Inferior parietal cortex (tissue), 1 donor: ENCODE data around the gene PES1.
"Not testable (repeated sequence)": the region's sequence is repeated elsewhere in the genome, so short reads cannot be mapped to it uniquely, and the experiment has no call there.

Source experiments
- DNase-seq: peaks from one replicate; pipeline ENCODE4 v3.0.0-alpha.2; 2016; ENCODE audit errors: extremely low spot score

Gene PES1

GRCh38 chr22:30575859-30576258 is 15.9 kb downstream of the PES1 start:
- no peak for DNase-seq

- DNase-seq: no peak
These were observed 16.6 kb downstream of the PES1 start for GRCh38 chr22:30574997-30575671.

- peak; percentile 74 for DNase-seq
These were observed 17.4 kb downstream of the PES1 start, which contains the start of gene GAL3ST1 for GRCh38 chr22:30574095-30574981. Gene GAL3ST1, minus strand, starts transcription at chr22:30574665. Its CDS starts 17,273 bp downstream, at chr22:30557392.

- no peak for DNase-seq
These were observed 18.1 kb downstream of the PES1 start for GRCh38 chr22:30573594-30574094.

- DNase-seq: no peak
These were observed 18.7 kb downstream of the PES1 start for GRCh38 chr22:30572840-30573593.

- DNase-seq: no peak
These were observed 19.5 kb downstream of the PES1 start for GRCh38 chr22:30572210-30572609.

GRCh38 chr22:30569674-30570202 is 22.0 kb downstream of the PES1 start:
- DNase-seq: no peak

GRCh38 chr22:30568137-30568805 is 23.4 kb downstream of the PES1 start:
- DNase-seq: no peak

- DNase-seq: not testable (repeated sequence)
These were observed 24.4 kb downstream of the PES1 start for GRCh38 chr22:30567277-30567676.

GRCh38 chr22:30566125-30566524 is 25.6 kb downstream of the PES1 start:
- no peak for DNase-seq

GRCh38 chr22:30565341-30565740 is 26.4 kb downstream of the PES1 start:
- no peak for DNase-seq

- no peak for DNase-seq
These were observed 27.0 kb downstream of the PES1 start for GRCh38 chr22:30564761-30565119.

GRCh38 chr22:30564045-30564760 is 27.5 kb downstream of the PES1 start:
- DNase-seq: no peak

GRCh38 chr22:30562366-30562765 is 29.3 kb downstream of the PES1 start:
- no peak for DNase-seq

- no peak for DNase-seq
These were observed 30.1 kb downstream of the PES1 start for GRCh38 chr22:30561402-30562189.

GRCh38 chr22:30560643-30561202 is 31.0 kb downstream of the PES1 start:
- DNase-seq: not testable (repeated sequence)

- DNase-seq: no peak
These were observed 31.8 kb downstream of the PES1 start for GRCh38 chr22:30559889-30560288.

GRCh38 chr22:30557243-30557642 is 34.5 kb downstream of the PES1 start:
- DNase-seq: no peak

- DNase-seq: no peak
These were observed 35.3 kb downstream of the PES1 start for GRCh38 chr22:30556388-30556787.
